B cell (primary cell): Measurements from ENCODE around the gene RBP3. TPM values are rescaled to one million over a fixed set of nuclear protein-coding genes. Genes with fewer than 3 reads are reported as not detected.

Experiments used
- ATAC-seq: fragments of 200-7000 bp; cut with Tn5 transposase; one replicate; pipeline ENCODE4 v1.10.0; 2021; ENCODE audit warnings: low read depth, mild to moderate bottlenecking, moderate number of reproducible peaks, moderate library complexity
- CTCF ChIA-PET: fragments of 350-600 bp; sonication (Branson Sonifier 250); formaldehyde crosslinking; loops from one replicate; lab custom pipeline; 2021; ENCODE audit warnings: antibody characterized with exemption, inconsistent platforms; lab: Charles Lee
- POLR2A ChIA-PET: fragments of 350-600 bp; sonication (Branson Sonifier 250); formaldehyde crosslinking; loops from one replicate; lab custom pipeline; 2021; ENCODE audit warnings: antibody characterized with exemption; lab: Charles Lee
- DNase-seq: peaks from one replicate; pipeline ENCODE4 v3.0.0; 2013
- H2AFZ ChIP-seq: 2 replicates; pipeline ENCODE4 v1.6.1; 2012; ENCODE audit warnings: mild to moderate bottlenecking, low read depth, low read length; ENCODE audit not compliant: insufficient read depth, poor library complexity, severe bottlenecking
- H3K27ac ChIP-seq, 2 donors: 1 replicate in 1 of 2; 2 replicates in 1 of 2; pipeline ENCODE4 v1.5.1; 2012 to 2013; ENCODE audit warnings: low read length in 2 of 2, mild to moderate bottlenecking in 2 of 2, moderate library complexity in 1 of 2
- H3K27me3 ChIP-seq, 4 experiments: fragments of 200-600 bp in 1 of 4; sonication (generic) in 1 of 4; replicated peaks in 1 of 4; 1 replicate in 2 of 4; 2 replicates in 2 of 4; pipeline versions ENCODE4 v1.6.1 to v1.7.0; 2013 to 2016; ENCODE audit warnings: low read length in 3 of 4, mild to moderate bottlenecking in 2 of 4, mixed read lengths in 1 of 4, moderate library complexity in 1 of 4; ENCODE audit not compliant: insufficient read depth in 4 of 4, control insufficient read depth in 3 of 4; ENCODE audit errors: control extremely low read depth in 1 of 4
- H3K36me3 ChIP-seq, 2 experiments: replicated peaks in 1 of 2; 1 replicate in 1 of 2; 2 replicates in 1 of 2; pipeline versions ENCODE4 v1.6.1 to v1.7.1; 2013; ENCODE audit warnings: low read length in 1 of 2; ENCODE audit not compliant: insufficient read depth in 2 of 2, control insufficient read depth in 1 of 2; ENCODE audit errors: control extremely low read depth in 1 of 2, extremely low read depth in 1 of 2
- H3K4me1 ChIP-seq, 2 donors: fragments of 200-600 bp in 1 of 2; sonication (generic) in 1 of 2; 1 replicate in 1 of 2; 2 replicates in 1 of 2; pipeline versions ENCODE4 v1.5.1 to v1.6.1; 2013 to 2017; ENCODE audit warnings: low read length in 2 of 2; ENCODE audit not compliant: control insufficient read depth in 2 of 2, insufficient read depth in 2 of 2
- H3K4me2 ChIP-seq: replicated peaks from 2 replicates; pipeline ENCODE3; 2012; ENCODE audit warnings: mild to moderate bottlenecking, low read depth, low read length; ENCODE audit not compliant: poor library complexity, severe bottlenecking
- H3K4me3 ChIP-seq, 5 experiments: fragments of 200-600 bp in 1 of 5; sonication (generic) in 1 of 5; 1 replicate in 3 of 5; 2 replicates in 2 of 5; pipeline versions ENCODE4 v1.5.1 to v1.7.0; 2011 to 2016; ENCODE audit warnings: low read length in 4 of 5, mild to moderate bottlenecking in 4 of 5, low read depth in 2 of 5, control low read depth in 1 of 5, moderate library complexity in 1 of 5; ENCODE audit not compliant: insufficient read depth in 1 of 5; ENCODE audit errors: control extremely low read depth in 1 of 5, extremely low read depth in 1 of 5
- H3K79me2 ChIP-seq: fragments of 200-600 bp; sonication (generic); one replicate; pipeline ENCODE4 v1.6.0; 2016; ENCODE audit warnings: low read length; ENCODE audit not compliant: control insufficient read depth, insufficient read depth
- H3K9ac ChIP-seq: fragments of 200-600 bp; sonication (generic); 2 replicates; pipeline ENCODE4 v1.6.1; 2017; ENCODE audit warnings: mild to moderate bottlenecking, low read length, moderate library complexity
- H3K9me3 ChIP-seq, 3 donors: one replicate each; pipeline versions ENCODE4 v1.6.1 to v1.7.1; 2013; ENCODE audit warnings: low read length in 2 of 3; ENCODE audit not compliant: control insufficient read depth in 2 of 3, insufficient read depth in 1 of 3; ENCODE audit errors: control extremely low read depth in 1 of 3
- H4K20me1 ChIP-seq: 2 replicates; pipeline ENCODE4 v1.6.0; 2012; ENCODE audit warnings: mild to moderate bottlenecking, low read length; ENCODE audit not compliant: insufficient read depth, control insufficient read depth, poor library complexity, severe bottlenecking
- H3K27ac Mint-ChIP-seq: one replicate; pipeline ENCODE4 v1.8.0; 2021; ENCODE audit warnings: mixed read lengths
- H3K27me3 Mint-ChIP-seq: one replicate; pipeline ENCODE4 v1.8.0; 2021; ENCODE audit warnings: mixed read lengths
- H3K4me1 Mint-ChIP-seq: one replicate; pipeline ENCODE4 v1.8.0; 2021; ENCODE audit warnings: mixed read lengths
- H3K4me3 Mint-ChIP-seq: one replicate; pipeline ENCODE4 v1.8.0; 2021; ENCODE audit warnings: mixed read lengths
- H3K9me3 Mint-ChIP-seq: one replicate; pipeline ENCODE4 v1.8.0; 2022; ENCODE audit warnings: mixed read lengths; ENCODE audit not compliant: insufficient read depth
- EZH2 ChIP-seq: IDR thresholded peaks from 2 replicates; pipeline ENCODE4 v1.6.1; 2012; ENCODE audit warnings: borderline replicate concordance, low read depth, mild to moderate bottlenecking, moderate library complexity, low read length; ENCODE audit not compliant: insufficient read depth, poor library complexity, severe bottlenecking
- WGBS: methylation state at CpG from one replicate; pipeline ENCODE4 v1.1.5; 2013; ENCODE audit warnings: missing lambda C conversion rate; ENCODE audit not compliant: insufficient coverage; 5-methylcytosine and 5-hydroxymethylcytosine counted together
- intact Hi-C: fragments of 100-400 bp; cut with micrococcal nuclease; formaldehyde crosslinking; loops from one replicate; pipeline ENCODE4 v1.10.0; 2022
- polyA plus RNA-seq: library from polyadenylated mRNA; depleted of rRNA; stranded (reverse); fragments of >200 nt; gene quantifications from 2 replicates; pipeline ENCODE4 v1.2.3, GENCODE V29; 2012
- total RNA-seq, 2 donors: library from RNA; stranded (reverse); fragments of 120-200 nt in 1 of 2; gene quantifications; 1 replicate in 1 of 2; 2 replicates in 1 of 2; pipeline versions ENCODE4 v1.2.3 to v1.2.4, GENCODE V29; 2013 to 2022
- TF ChIP-seq, protein P1 (sequence below): fragments of 200-600 bp; IDR thresholded peaks from one replicate; pipeline ENCODE4 v1.8.0; 2022; ENCODE audit warnings: antibody characterized with exemption, mild to moderate bottlenecking

The RBP3 gene
- total and polyA plus RNA-seq, 2 donors (not counting 1 experiment from before 2014, with no cell fraction given), result not detected

DNA sequence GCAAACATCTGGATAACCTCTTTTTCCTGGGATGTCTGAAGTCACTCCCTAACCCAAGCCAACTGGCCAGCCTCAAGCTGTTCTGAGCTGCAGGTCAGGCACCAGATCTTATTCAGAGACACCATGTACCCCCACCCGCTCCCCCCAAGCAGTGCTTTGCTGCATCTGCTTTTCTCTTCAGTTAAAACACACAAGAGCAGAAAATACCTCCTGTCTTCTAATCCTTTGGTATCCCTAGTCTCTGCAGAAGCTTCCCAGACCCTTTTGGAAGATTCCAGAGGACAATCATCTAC lies 32.9 kb downstream of the RBP3 start:
- ChIA-PET POLR2A (no interaction called here), CTCF (interaction anchor here (1.2 kb wide), 1 partner anchor 1098 kb away, joined by 5 read pairs; no protein-coding TSS in a partner anchor)
- H3K27me3 Mint-ChIP-seq, result peaks cover 73% of the 10 kb centered on the region
- no peaks in the 10 kb centered on the region for H3K9me3 Mint-ChIP-seq
- Histone ChIP-seq H3K36me3 (no peaks in the 10 kb centered on the region), H3K4me2 (no peak overlapping the region), H3K27me3 (peaks cover 0 to 16% (median 7%) of the 10 kb centered on the region in 4 experiments), H3K9me3 (no peaks in the 10 kb centered on the region), H3K4me1 (peaks cover 11% of the 10 kb centered on the region in 2 donors), H3K4me3 (no peak overlapping the region), H4K20me1 (no peaks in the 10 kb centered on the region), H3K79me2 (no peaks in the 10 kb centered on the region), H3K9ac (no peak overlapping the region), H3K27ac (no peak overlapping the region), H2AFZ (no peak overlapping the region)
- intact Hi-C loops, result no loop called here
- H3K4me1 Mint-ChIP-seq, result peaks cover 12% of the 10 kb centered on the region
- H3K4me3 Mint-ChIP-seq, result no peak overlapping the region
- DNase-seq, result no peak
- WGBS, result 100% methylated on average over 1 of the region's 1 CpG
- TF ChIP-seq, protein P1, sequence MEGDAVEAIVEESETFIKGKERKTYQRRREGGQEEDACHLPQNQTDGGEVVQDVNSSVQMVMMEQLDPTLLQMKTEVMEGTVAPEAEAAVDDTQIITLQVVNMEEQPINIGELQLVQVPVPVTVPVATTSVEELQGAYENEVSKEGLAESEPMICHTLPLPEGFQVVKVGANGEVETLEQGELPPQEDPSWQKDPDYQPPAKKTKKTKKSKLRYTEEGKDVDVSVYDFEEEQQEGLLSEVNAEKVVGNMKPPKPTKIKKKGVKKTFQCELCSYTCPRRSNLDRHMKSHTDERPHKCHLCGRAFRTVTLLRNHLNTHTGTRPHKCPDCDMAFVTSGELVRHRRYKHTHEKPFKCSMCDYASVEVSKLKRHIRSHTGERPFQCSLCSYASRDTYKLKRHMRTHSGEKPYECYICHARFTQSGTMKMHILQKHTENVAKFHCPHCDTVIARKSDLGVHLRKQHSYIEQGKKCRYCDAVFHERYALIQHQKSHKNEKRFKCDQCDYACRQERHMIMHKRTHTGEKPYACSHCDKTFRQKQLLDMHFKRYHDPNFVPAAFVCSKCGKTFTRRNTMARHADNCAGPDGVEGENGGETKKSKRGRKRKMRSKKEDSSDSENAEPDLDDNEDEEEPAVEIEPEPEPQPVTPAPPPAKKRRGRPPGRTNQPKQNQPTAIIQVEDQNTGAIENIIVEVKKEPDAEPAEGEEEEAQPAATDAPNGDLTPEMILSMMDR, result no peak
- TF ChIP-seq EZH2, result no peak
- ATAC-seq, result no peak
- H3K27ac Mint-ChIP-seq, result no peak overlapping the region

DNA sequence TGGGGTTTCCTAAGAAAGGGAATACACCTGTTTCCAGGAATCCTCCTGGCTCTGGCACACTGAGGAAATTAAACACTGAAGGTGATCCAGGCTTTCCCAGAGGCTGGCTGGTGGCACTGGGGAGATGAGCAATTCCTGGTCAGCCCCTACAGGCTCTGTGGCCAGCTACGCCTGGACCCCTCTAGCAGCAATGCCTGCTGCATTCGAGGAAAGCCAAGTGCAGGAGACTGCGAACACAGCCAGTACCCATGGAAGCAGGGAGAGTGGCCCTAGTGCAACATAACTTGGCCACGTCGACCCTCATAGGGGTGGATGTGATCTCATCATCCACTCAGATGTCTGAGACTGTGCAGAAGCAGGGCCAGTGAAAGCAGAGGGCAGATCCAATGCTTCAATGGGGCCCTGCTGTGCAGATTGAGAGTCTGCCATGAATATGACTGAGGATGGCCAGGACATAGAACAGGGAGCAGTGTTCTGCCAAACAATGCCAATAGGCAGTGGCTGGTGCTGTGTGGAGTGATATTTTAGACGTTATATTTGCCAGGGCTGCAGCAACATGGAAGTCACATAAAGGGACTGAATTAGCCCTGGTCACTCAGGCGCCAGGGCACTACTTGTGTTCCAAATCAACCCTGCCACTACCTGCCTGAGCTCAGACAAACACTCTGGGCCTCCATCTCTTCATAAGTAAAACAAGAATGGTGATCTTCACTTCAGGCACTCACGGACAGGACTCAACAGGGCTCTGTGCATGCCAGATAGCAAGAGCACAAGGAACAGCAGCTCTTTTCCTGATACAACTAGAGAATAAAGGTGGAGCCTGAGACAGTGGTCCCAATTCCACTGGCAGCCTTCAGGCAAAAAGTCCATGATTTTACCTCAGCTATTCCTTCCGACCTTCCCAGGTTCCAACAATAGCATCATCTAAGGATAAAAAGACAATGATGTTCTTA lies 33.5 kb downstream of the RBP3 start:
- H3K4me3 Mint-ChIP-seq, result no peak overlapping the region
- POLR2A ChIA-PET, result no interaction called here
- TF ChIP-seq, protein P1, result no peak
- TF ChIP-seq EZH2, result no peak
- Histone ChIP-seq H3K4me2 (no peak overlapping the region), H3K36me3 (no peaks in the 10 kb centered on the region), H3K4me3 (no peak overlapping the region), H3K9me3 (no peaks in the 10 kb centered on the region), H3K27ac (no peak overlapping the region), H3K9ac (no peak overlapping the region), H2AFZ (no peak overlapping the region), H3K27me3 (peaks cover 0 to 14% (median 6%) of the 10 kb centered on the region in 4 experiments), H3K4me1 (peaks cover 11% of the 10 kb centered on the region in 2 donors), H4K20me1 (no peaks in the 10 kb centered on the region), H3K79me2 (no peaks in the 10 kb centered on the region)
- peaks cover 12% of the 10 kb centered on the region for H3K4me1 Mint-ChIP-seq
- CTCF ChIA-PET, result interaction anchor here (1.2 kb wide), 1 partner anchor 1098 kb away, joined by 5 read pairs; no protein-coding TSS in a partner anchor
- DNase-seq (no peak), ATAC-seq (no peak)
- H3K27ac Mint-ChIP-seq, result no peak overlapping the region
- H3K9me3 Mint-ChIP-seq, result no peaks in the 10 kb centered on the region
- WGBS, result 83% methylated on average over 7 of the region's 9 CpGs
- peaks cover 68% of the 10 kb centered on the region for H3K27me3 Mint-ChIP-seq
- intact Hi-C loops, result no loop called here
